Suprapubic skin (tissue), 3 donors: Measurements from ENCODE around the gene DDIT4.
A peak's percentile ranks its signal among the peaks of the same experiment; 100 is the strongest.

Experiments
- CTCF ChIP-seq, 2 donors: fragments of 200-600 bp in 1 of 2; fragments of 450-650 bp in 1 of 2; sonication (generic) in 1 of 2; IDR thresholded peaks; one replicate each; pipeline ENCODE4 v1.5.1; 2016 to 2019; ENCODE audit warnings: antibody characterized with exemption in 2 of 2, mild to moderate bottlenecking in 1 of 2, moderate library complexity in 1 of 2
- POLR2AphosphoS5 ChIP-seq, 3 donors: sonication (generic); formaldehyde crosslinking; IDR thresholded peaks; one replicate each; pipeline ENCODE4 v1.6.1; 2017; ENCODE audit warnings: antibody characterized with exemption in 3 of 3

GRCh38 chr10:72320676-72321247 lies 47.0 kb downstream of the DDIT4 start:
- TF ChIP-seq CTCF (IDR thresholded peaks at IDR 0.05) = no peak
- peak in 2 of 3 donors; percentile 29 to 83 for TF ChIP-seq POLR2AphosphoS5 (IDR thresholded peaks at IDR 0.05)
